ENCODE data around the gene CPA1.

GRCh38 chr7:130410868-130411541, 30.7 kb downstream of the CPA1 start:
- TF ChIP-seq CTCF (IDR thresholded peaks at IDR 0.05) (no peak), POLR2A (IDR thresholded peaks at IDR 0.05) (no peak), POLR2AphosphoS5 (IDR thresholded peaks at IDR 0.05) (no peak)

All from stomach (tissue), 4 donors.